Islet of Langerhans (tissue), 1 donor: ENCODE data around the gene TUT1.
"Not testable (repeated sequence)": the region's sequence is repeated elsewhere in the genome, so short reads cannot be mapped to it uniquely, and the experiment has no call there.

Source experiments
- FAIRE-seq: peaks from one replicate; lab custom pipeline; 2011; peaks lifted over from hg19 to GRCh38; lab: Jason Lieb, UNC

Gene TUT1

DNA sequence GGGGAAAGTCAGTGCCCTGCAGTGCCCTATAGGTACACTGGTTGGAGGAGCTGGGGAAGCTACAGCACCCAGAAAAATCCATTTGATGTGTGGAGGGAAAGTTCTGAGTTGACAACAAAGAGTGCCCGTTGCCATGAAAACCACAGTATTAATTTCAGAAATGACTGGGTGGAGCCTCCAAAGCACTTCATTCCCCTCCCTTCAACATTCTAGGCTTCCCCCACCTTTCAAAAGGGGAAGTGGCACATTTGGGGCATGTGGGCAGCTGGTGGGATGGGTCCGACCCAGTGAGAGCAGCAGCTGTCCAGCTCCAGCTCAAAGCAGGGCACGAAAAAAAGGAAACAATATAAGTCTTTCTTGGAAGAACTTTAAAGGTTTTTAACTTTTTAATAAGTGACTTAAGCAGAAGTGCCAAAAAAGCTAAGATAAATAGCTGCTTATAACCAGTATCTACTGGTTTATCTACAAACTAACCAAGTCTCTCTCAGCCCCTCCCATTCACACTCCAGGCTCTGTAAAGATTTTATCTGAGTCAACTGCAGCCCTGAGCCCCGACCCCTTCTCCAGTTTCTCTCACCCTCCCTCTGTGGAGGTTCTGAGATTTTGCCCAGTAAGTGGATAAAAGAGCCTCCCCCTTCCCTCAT, 35.7 kb downstream of the TUT1 start:
- FAIRE-seq, result no peak

DNA sequence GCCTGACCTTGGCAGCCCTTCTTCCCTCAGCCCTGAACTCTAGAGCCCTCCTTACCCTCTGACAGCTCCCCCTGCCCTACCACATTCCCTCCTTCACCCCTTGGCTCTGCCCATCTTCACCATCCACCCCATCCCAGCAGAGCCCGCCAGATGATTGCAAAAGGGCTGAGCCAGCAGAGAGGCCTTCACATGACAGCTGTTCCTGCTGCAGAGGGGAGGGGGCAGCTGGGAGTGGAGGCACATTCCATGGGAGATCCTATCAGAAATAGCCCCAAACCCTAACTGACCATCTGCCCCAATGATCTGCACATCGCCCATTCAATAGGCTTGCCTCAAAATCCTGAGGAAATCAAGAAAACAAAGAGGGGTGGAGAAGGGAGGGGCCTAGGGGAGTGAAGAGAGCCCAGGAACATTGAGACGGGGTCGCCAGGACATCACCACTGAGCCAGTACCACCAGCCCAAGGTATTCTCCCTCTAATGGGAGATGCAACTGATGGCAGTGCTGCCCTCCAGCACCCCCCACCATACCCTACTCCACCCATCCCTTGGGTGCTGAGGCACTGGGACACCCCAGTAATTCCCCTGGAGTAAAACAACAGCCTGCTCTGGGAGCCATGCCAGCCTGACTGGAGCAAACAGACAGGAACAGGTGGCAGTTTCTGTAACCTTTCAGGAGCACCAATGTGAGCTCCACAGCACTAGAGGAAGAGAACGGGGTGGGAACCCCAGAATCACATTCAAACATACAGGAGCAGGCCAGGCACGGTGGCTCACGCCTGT, 36.7 kb downstream of the TUT1 start:
- no peak for FAIRE-seq

DNA sequence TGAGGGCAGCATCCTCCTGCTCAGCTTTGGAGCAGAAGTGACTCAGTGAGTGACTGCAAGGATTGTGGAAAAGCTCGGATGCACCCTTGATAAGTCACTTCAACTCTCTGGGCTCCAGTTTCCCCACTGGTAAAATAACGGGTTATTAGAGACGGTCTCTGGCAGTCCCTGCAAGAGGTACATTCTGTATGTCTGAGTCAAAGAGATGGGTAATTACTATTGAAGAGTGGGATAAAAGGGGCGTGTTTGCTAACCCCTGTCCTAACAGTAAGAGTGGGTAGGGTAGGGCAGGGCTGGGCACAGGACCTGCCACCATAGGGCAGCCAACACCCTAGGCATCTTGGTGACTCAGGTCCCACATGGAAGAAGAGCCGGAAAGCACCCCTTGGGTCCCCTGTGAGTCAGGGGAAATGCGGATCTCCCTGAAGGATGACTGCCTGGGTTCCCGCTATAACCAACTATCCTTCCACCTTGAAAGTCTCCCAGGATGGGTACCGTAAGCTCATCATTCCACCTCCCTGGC, 37.4 kb downstream of the TUT1 start:
- FAIRE-seq, result no peak

DNA sequence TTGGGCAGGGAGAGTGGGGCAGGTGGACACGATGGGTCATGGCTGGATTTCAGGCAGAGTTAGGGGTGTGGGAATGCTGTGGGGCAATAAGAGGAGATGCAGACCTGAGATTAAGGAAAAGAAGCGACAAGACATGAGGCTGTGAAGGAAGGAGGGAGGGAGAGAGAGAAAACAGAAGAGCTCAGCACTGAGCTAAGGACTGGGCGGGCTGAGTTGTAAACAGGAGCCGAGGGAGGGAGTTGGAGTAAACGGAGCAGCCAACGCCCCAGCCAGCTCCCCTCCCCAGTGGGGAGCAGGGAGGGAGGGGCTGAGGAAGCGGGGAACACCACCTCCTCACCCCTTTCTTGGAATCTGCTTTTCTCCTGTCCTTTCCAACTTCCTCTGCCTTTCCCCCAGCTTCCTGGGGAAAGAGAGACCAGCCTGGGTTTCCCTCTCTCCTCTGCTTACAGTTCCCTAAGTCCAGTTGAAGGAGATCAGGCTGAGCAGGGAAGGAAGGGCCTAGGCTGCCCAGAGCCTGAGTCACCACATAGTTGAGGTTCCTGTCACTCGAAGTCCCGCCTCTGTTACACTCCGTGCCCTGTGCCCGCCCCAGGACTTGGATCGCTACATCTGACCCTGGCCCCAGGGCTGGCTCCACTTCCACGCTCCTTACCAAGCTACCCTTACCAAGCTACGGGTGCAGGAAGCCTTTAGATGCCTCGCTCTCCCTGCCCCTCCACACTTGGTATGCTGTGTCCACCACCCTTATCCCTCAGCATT, 38.1 kb downstream of the TUT1 start:
- FAIRE-seq, result no peak

DNA sequence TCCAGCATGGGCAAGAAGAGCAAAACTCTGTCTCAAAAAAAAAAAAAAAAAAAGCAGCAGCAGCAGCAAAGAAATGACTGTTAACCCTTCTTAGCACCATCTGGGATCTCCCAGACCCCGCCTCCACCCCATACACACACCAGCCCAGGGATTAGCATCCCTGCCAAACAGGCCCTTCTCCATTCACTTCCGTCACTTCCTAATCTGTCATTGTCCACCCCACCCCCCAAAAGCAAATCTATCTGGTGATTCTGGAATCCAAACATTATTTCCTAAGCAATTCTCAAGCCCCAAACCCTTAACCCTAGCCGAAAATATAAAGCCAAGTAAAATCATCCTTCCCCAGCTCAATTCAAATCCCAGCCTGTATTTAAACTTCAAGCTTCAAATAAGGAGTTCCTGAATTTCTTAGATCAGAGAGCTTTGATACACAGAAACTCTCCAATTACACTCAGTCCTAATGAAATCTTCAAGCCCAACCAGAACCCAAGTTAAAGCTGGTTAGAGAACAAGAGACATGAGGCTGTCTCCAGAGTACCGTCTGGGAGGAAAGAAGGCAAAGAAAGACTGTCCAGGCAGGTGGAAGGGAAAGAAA, 38.7 kb downstream of the TUT1 start:
- FAIRE-seq, result no peak

DNA sequence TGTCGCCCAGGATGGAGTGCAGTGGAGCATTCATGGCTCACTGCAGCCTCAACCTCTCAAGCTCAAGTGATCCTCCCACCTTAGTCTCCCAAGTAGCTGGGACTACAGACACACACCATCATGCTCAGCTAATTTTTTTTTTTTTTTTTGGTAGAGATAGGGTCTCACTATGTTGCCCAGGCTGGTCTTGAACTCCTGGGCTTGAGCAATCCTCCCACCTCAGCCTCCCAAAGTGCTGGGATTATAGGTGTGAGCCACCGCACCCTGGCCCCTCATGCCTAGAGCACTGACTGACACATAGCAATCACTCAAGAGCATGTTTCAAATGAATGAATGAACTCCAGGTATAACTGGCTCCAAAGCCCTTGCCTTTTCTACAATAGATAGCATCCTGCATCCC, 40.8 kb downstream of the TUT1 start:
- FAIRE-seq, result not testable (repeated sequence)

DNA sequence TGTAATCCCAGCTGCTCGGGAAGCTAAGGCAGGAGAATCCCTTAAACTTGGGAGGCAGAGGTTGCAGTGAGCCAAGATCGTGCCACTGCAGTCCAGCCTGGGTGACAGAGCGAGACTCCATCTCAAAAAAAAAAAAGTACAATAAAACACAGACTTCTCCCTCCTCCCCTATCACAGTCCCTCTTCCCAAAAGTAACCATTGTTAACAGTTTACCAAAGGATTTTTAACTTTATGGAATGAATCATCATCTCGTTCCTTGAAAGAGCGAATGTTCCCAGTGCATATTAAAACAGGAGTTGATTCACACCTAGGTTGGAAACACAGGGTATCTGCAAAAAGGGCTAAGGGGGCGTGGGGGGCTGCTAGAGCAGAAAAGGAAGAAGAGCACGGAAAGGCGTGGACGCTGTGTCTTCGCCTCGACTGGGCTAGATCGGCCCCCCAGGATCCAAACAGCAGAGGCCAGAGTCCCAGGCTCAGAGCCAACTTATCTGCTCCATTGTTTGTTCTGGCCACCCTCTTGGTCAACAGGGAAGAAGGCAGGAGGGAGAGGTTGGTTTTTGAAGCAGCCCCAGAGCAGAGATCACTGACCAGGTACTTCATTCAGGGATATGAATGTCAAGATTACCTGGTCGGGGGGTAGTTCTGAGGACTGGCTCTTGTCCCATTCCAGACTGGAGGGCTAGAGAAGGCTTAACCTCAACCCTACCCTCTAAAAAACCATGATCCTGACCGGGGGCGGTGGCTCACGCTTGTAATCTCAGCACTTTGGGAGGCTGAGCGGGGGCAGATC, 42.6 kb downstream of the TUT1 start:
- no peak for FAIRE-seq

DNA sequence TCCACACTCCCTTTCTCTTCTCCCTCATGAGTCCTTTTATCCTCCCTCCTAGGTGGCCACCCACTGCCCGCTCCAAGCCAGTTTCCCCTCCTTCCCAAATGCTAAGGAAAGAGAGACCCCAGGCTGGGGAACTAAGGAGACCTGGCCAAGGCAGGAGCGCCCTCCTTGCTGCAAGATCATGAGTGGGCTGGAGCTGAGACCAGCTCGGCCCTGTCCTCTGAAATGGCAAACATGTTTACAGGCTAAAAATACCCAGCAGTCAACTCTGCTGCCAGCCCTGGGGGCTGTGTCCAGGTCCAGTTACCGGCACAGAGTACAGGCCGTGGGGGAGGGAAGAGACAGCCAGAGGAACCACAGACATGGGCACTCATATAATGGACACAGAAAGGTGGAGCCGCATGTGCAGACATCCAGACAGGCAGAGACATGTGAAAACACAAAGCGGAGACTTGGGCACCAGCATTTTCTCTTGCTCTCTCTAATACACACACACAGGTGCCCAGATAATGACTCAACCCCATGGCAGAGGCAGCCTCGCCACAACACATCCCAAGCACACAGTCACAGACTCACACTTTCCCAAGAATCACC, 43.5 kb downstream of the TUT1 start:
- no peak for FAIRE-seq

DNA sequence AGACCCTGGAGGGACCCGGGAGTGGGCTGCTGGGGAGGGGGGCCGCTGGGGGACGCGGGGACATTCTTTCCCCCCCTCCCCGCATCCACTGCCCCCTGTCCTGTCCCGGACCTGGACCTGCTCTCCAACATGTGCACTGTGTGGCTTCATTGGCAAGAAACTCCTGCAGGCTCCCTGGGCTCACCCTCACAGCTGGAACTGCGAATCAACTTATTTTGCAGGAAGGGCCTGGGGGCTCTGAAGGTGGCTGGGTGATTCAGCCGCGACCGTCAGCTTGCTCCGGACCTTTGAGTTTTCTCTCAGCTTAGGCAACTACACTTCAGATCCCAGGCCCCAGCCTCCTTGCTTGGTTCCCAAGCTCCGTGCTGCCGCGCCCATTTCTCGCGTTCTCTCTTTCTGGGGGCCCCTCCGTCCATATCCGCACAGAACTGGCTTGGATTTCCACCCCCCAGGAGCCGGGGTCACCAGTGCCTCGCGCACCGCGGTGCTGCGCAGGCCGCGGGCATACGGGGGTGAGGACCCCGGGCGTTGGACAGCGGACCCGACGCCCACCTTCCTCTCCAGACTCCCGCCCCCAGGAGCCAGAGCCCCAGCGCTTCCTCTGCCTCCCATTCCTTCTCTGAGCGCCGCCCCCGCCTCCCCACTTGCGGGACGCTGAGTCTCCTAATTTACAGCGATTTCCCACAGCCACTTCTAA, 44.2 kb downstream of the TUT1 start:
- no peak for FAIRE-seq

DNA sequence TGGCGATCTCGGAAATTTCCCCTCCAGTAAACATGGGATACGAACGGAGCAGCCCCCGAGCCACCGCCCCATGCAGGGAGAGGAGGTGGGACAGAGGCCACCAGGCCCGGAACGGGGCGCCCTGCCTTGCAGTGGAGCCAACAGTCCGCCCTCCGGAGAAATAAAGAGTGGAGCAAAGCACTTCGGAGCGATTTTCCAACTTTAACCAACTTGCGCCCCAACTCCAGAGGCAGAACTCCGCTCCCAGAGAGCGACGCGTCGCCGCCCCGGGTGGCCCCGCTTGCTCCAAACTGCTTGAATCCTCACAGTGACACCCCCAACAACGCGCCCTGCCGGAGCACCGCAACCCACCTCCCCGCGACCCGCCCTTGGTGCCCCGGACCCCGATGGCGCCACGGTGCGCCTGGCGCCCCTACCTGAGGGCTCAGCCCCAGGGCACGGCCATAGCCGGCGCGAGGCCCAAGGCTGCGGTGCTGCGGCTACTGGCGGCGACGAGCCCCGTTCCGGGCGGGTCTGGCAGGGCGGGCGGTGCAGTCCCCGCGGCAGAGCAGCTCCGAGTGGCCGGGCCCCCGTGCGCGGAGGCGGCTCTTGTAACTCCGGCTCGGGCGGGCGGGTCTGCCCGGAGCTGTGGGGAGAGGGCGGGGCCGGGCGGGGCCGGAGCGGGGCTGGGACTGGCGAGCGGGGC, 44.9 kb downstream of the TUT1 start, which contains the start of gene AHNAK:
Gene AHNAK (minus strand): TSS at position 563 of the 685 bp plus-strand sequence. CDS start 10,708 bp downstream, outside the sequence.
- no peak for FAIRE-seq

DNA sequence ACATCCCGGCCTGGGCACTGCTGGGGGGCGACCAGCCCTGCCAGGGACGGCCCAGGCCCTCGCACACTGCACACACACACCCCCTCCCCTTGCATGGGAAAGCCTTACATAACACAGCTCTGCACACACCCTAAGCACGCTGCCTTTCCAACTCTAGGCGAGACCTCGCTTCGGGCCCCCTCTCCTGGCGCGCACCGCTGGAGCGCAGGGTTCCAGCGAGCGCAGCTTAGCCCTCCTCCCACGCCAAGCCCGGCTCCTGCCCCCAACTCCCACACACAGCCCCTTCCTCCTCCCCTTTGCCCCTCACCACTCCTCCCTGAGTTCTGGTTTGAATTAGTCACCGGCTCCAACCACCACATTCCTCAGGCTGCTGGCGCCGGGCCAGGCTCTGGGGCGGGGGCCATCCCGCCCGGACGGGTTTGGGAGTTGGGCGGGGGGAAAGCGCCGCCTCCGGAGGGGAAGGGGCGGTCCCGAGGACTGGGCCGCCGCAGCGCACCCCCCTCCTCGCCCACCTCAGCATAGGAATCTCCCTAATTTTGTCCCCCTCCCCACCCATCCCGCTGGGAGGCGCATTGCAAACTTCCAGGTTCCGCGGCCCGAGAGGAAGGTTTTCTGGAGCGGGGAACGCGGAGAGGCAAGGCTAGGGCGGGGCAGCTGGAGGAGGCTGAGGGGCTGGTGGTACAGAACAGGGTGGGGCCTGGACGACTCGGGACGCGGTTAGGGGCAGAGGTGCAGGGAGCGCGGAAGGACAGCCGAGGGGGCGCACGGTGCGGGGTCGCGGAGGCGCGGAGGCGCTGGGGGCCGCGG, 45.7 kb downstream of the TUT1 start:
- FAIRE-seq, result no peak

DNA sequence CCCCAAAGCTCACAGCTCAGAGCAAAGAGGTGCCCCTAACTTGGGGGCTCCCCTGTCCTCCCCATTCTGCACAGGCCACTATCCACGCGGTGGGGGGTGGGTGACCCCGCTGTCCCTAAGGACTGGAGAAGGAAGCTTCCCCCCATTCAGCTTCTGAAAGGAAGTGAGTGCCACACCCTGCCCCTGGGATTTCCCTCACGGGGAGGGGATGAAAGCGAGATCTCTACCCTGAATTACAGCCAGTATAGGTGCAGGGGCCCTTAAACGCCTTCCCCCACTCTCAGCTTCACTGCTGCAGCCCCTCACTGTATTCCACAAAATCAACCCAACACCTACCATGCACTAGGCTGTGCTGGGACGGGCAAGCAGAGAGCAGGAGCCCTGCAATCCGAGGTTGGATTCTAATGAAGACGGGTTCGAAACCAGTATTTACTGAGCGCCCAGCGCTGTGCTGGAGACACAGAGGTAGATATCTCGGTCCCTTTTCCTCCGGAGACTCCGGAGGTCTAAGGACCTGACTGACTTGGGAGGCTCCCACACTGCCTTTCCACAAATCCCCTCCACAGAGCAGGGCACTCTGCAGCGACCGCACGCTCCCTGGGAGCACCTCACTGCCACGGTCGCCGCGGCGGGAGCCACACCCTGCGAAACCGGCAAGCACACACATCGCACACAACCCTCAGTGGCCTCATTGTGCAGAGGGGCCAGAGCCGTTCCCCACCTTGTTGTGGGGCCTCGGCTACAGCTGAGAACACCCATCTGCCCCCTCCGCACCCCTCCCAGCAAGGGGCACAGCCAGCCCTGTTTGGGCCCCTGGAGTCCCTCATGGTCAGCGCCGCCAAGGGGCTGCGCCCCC, 46.5 kb downstream of the TUT1 start:
- FAIRE-seq, result no peak

DNA sequence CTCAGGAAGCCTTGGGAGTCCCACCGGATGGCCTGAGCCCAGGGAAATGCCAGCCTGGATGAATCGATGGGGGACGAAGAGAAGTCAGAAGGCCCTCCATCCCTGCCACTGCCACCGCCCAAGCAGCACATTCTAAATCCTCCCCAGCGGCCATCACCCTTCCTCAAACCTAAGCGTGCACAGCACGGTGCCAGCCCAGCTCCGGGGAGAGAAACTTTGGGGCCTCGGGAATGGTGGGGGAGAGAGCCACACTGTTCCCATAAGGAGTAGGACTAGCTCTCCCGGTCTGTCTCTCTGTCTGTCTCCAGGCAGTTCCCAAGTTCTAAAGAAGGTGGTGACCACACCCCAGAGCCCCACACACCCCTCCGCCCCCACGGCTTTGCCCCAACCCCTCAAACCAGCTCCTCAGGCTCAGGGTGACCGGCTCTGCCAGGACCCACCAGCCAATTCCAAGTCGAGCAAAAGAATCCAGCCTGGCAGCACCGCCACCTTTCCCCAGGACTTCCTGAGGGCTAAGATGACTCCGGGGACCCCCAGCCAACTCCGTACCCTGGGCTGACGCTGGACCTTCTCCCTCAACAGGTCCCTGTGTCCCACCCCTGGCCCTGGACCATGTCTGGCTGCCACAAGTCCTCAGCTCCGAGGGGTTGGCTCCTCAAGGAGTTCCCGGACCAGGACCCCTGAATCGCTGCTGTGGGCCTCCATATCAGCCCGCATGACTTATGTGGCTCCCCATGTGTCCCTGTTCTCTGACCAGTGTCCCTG, 47.5 kb downstream of the TUT1 start:
- FAIRE-seq, result no peak

DNA sequence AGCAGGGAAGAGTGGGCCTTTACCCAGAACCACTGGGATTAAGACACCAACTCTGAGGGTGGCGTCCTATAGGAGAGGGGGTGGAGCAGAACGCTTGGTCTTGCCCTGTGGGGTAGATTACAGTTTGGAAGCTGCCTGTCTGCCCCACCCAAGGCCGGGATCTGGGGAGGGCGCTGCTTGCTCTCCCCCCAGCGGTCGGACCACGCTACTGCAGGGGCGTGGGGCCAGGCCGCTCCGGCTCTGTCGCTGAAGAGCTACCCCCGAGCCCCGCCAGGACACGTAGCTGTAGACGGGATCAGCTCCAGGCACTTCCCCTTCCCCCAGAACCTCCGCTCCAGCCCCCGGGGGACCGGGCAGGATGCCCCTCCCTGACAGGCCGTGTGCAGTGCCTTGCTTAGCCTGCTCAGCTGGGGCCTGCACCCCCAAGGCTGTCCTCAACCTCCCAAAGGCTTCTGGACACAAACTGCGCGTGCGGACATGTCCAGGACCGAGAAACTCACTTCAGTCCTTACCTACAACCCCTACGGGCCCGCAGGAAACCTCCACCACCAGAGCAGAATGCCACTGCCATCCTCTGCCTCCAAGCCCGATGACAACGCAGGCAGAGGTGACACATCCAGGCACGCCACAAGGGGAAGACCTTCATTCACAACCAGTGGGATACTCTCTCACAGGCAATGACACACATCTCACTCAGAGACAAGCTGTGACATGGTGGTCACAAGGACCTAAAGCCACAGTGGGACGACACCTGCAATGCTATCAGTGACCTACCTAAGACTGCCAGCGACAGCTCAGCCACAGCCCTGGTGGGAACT, 48.4 kb downstream of the TUT1 start:
- FAIRE-seq, result no peak

DNA sequence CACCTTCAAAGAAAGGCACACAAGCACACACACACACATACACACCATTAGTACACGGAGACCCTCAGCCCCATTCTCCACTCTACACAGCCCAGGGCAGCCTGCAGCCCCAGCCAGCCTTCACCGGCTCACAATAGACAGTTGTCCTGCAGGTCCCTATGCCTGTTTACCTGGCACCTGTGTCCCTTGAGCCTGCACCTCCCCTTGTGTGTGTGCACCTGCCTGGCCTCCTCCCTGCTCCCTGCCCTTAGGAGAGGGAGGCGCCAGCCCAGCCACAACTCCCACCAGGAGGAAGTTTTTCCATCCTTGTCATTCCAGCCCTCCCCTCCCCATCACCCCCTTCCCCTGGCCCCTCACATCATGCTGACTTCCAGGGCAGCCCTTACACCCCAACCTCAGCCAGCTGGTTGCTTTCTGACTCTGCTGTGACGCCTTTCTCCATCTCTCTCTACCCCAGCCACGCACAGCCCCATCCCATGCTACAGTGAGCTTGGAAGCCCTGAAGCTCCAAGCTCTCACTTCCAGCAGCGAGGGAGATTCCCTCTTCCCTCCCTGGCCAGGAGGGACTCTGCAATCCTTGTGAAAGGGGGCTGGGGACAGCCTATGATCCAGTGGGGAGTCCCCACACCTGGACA, 49.1 kb downstream of the TUT1 start:
- no peak for FAIRE-seq
